Measurements from ENCODE around the gene SHISA9. TPM values are rescaled to one million over a fixed set of nuclear protein-coding genes. Genes with fewer than 3 reads are reported as not detected.

The SHISA9 gene
- total and polyA plus RNA-seq, 8 donors = 0.12 to 1.3 (median 0.37) TPM; not detected in 1

DNA sequence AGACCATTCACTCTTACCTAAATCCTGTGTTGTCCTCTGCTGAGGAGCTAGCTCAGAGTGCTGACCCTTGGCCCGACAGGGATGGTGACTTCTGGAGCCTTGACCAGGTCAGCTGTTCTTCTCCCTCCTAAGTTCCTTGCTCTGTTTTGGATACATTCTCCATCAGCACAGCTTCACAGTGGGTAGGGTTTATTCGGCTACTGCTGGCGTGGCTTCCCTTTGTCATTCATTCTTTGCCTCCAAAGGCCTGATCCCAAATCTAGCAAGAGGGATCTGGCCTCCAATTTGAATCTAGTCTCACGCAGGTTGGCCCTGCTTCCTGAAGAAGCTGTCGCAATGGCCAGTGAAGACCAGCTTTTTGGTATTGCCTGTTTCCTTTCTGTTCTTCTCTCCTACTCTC, 116.6 kb downstream of the SHISA9 start:
- no peak for ATAC-seq
- H3K36me3 ChIP-seq = no peaks in the 10 kb centered on the region
- no peak overlapping the region for H3K4me3 ChIP-seq
- H3K27ac ChIP-seq = no peak overlapping the region
- no peaks in the 10 kb centered on the region for H3K4me1 ChIP-seq
- H3K9me3 ChIP-seq = no peaks in the 10 kb centered on the region
- no peak for DNase-seq
- WGBS, 2 donors = 67 to 71% methylated on average over 5 of the region's 5 CpGs
- H3K27me3 ChIP-seq = no peaks in the 10 kb centered on the region
- TF ChIP-seq CTCF (IDR thresholded peaks at IDR 0.05) = no peak
- intact Hi-C loops (cut with DNase I) = no loop called here
- FAIRE-seq = no peak

GRCh38 chr16:13021996-13022395, 120.6 kb downstream of the SHISA9 start:
- no peak overlapping the region for H3K4me3 ChIP-seq
- H3K9me3 ChIP-seq = no peaks in the 10 kb centered on the region
- H3K4me1 ChIP-seq = no peaks in the 10 kb centered on the region
- TF ChIP-seq CTCF (IDR thresholded peaks at IDR 0.05) = no peak
- H3K27me3 ChIP-seq = no peaks in the 10 kb centered on the region
- intact Hi-C loops (cut with DNase I) = no loop called here
- H3K27ac ChIP-seq = no peak overlapping the region
- FAIRE-seq (no peak), DNase-seq (no peak), ATAC-seq (no peak)
- WGBS, 2 donors = 63 to 70% methylated on average over 7 of the region's 7 CpGs
- no peaks in the 10 kb centered on the region for H3K36me3 ChIP-seq

- no peaks in the 10 kb centered on the region for H3K27me3 ChIP-seq
- ATAC-seq (no peak), DNase-seq (no peak), FAIRE-seq (no peak)
- H3K4me3 ChIP-seq = no peak overlapping the region
- intact Hi-C loops (cut with DNase I) = no loop called here
- no peak for TF ChIP-seq CTCF (IDR thresholded peaks at IDR 0.05)
- no peaks in the 10 kb centered on the region for H3K9me3 ChIP-seq
- no peak overlapping the region for H3K27ac ChIP-seq
- WGBS, 2 donors = 61 to 64% methylated on average over 5 of the region's 5 CpGs
- no peaks in the 10 kb centered on the region for H3K36me3 ChIP-seq
- no peaks in the 10 kb centered on the region for H3K4me1 ChIP-seq
Measured at GRCh38 chr16:13029786-13030185, 128.4 kb downstream of the SHISA9 start.

DNA sequence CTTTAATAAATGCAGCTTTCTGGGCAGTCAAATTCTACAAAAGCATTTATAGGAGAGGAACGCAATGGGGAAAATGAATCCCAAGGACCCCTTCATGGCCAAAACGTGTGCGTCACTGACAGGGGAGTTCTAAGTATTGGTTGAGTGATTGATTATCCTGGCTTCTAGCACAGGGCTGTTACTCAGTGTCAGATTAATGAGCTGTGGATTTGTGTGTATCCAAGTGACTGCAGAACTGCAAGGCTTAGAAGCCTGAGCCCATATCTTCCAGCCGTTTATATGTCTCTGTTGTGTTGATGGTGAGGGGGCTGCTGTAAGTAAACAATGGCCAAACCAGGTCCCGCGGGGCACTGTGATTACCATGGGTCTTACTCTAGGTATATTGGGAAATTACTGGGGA, 129.4 kb downstream of the SHISA9 start:
- WGBS, 2 donors = 46 to 47% methylated on average over 6 of the region's 6 CpGs
- Histone ChIP-seq H3K4me3 (no peak overlapping the region), H3K27me3 (no peaks in the 10 kb centered on the region), H3K27ac (no peak overlapping the region), H3K36me3 (no peaks in the 10 kb centered on the region), H3K9me3 (no peaks in the 10 kb centered on the region), H3K4me1 (no peaks in the 10 kb centered on the region)
- FAIRE-seq = no peak
- no peak for DNase-seq
- no peak for TF ChIP-seq CTCF (IDR thresholded peaks at IDR 0.05)
- ATAC-seq = no peak
- intact Hi-C loops (cut with DNase I) = no loop called here

DNA sequence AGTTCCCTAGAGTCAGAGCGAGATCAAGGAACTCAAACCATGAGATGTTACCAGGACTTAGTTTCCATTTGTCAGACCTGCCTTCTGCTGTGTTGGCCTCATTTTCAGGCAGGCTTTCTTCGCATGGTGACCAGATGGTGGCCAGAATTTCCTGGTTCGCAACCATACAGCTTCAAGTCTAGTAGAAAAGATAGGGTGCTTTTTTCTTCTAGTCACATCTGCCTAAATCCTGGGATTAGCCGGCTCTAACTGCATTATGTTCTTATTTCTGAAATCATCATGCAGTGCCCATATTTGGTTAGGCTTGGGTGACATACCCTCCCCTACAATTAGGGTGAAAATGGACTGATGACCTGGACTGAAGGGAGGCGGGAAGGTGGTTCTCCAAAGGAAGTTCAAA, 131.5 kb downstream of the SHISA9 start:
- TF ChIP-seq CTCF (IDR thresholded peaks at IDR 0.05) = no peak
- DNase-seq = no peak
- 73 to 78% methylated on average over 5 of the region's 5 CpGs for WGBS, 2 donors
- Histone ChIP-seq H3K4me1 (no peaks in the 10 kb centered on the region), H3K9me3 (no peaks in the 10 kb centered on the region), H3K27me3 (no peaks in the 10 kb centered on the region), H3K27ac (no peak overlapping the region), H3K4me3 (no peak overlapping the region), H3K36me3 (no peaks in the 10 kb centered on the region)
- ATAC-seq = no peak
- no peak for FAIRE-seq
- intact Hi-C loops (cut with DNase I) = no loop called here
